ENCODE results near the gene SLC12A8. TPM values are rescaled to one million over a fixed set of nuclear protein-coding genes. Genes with fewer than 3 reads are reported as not detected.
A peak's percentile ranks its signal among the peaks of the same experiment; 100 is the strongest.

SLC12A8 gene, protein sequence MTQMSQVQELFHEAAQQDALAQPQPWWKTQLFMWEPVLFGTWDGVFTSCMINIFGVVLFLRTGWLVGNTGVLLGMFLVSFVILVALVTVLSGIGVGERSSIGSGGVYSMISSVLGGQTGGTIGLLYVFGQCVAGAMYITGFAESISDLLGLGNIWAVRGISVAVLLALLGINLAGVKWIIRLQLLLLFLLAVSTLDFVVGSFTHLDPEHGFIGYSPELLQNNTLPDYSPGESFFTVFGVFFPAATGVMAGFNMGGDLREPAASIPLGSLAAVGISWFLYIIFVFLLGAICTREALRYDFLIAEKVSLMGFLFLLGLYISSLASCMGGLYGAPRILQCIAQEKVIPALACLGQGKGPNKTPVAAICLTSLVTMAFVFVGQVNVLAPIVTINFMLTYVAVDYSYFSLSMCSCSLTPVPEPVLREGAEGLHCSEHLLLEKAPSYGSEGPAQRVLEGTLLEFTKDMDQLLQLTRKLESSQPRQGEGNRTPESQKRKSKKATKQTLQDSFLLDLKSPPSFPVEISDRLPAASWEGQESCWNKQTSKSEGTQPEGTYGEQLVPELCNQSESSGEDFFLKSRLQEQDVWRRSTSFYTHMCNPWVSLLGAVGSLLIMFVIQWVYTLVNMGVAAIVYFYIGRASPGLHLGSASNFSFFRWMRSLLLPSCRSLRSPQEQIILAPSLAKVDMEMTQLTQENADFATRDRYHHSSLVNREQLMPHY
- total RNA-seq (2014; rRNA removed): 6.4 and 8.6 TPM in 2 replicates
- 10.9 TPM for polyA plus RNA-seq (2012)

DNA sequence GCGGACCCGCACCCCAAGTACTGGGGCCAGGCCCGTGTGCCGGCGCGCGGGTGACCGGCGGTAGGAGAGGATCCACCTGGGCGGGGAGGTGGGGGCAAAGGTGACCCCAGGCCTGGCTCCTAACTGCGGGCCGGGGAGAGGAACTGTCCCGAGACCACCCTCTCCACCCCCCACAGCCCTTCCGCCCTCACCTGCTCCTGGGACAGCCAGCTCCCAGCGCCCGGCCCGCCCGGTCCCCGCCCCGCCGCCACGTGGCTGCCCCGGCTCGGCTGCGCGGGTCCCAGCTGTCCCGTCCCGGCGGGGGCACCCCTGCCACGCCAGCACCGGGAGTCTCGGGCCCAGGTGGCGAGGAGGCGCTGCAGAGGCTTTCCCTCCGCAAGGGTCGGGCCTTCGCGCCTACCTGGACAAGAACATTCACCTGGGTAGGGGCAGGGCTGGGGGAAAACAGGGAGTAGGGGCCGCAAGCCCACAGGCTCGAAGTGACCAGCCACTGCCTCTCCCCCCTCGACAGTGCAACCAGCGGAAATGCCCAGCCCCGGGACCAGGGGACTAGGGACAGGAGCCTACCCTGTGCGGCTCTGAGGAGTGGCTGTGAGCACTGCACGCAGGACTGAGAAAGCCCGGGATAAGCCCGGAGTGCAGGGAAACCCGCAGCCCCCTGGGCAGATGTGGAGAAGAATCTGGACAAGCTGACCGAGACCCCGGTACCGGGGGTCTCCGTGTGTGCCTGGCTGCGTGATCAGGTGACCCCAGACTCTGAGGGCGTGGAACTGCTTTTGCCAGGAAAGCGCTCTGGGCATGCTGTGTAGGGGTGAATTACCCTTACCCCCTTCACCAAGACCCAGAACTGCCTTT lies at the start of gene SLC12A8:
Gene SLC12A8 (minus strand): TSS at position 240 of the 855 bp plus-strand sequence. CDS start 1,399 bp downstream, outside the sequence.
- DNase-seq (ENCODE audit: low read depth): no peak

DNA sequence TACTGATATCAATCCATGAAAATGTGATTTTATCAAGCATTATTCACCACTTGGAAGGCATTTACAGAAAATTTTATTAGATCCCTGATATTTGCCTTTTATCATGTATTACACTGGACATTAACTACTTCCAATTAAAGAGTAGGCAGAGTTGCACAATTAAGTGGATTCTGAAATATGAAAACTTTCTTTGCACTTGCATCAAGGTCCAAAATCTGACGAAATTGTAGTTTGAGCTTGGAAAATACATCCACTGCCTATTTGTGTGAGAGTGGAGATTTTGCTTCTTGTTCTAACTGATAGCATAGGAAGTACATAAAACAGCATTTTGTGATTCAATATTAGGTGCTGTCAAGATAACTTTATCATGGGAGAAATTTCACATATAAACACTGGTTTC lies 49.6 kb upstream of the SLC12A8 start:
- DNase-seq (ENCODE audit: low read depth): no peak

DNA sequence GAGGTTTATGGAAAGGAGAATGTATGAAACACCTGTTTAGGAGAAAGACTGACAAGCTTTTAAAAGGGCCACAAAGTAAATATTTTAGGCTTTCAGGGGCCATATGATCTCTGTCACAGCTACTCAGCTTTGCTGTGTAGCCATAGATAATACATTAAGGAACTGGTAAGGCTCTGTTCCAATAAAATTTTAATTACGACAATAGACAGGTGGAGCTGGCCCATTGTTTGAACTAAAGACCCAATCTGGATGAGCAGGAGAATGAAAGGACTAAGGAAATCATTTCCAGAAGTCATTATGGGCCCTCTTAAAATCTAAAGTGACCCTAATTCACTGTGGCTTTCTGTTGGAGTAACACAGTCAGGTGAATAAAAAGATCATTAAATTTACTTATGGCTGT lies 48.5 kb upstream of the SLC12A8 start:
- DNase-seq (ENCODE audit: low read depth): no peak

DNA sequence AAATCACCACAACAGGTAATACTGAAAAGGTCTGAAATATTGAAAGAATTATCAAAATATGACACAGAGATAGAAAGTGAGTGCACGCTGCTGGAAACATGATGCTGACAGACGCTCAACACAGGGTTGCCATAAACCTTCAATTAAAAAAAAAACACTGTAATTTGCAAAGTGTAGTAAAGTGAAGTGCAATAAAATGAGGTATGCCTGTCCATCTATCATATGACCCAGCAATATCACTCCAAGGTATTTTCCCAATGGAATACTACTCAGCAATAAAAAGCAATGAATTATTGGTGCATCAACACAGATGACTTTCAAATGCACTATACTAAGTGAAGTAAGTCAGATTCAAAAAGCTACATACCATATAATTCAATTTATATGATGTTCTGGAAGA lies 47.6 kb upstream of the SLC12A8 start:
- no peak for DNase-seq (ENCODE audit: low read depth)

DNA sequence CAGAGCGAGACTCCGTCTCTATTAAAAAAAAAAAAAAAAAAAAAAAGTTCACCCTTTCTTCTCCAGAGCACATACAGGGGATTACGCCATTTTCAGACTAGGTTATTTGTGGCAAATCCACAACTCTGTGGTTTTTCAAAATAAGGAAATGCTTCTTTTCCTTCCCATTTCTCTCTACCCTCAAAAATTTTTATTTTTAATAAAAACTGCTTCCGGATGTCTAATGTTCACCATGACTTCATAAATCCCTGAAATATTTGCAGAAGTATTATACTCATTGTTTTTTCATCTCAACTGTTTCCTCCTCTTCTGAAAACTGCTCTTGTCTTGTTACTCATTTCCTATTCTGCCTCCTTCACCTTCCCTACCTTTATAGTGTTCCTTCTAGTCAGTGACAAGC lies 45.0 kb upstream of the SLC12A8 start:
- no peak for DNase-seq (ENCODE audit: low read depth)

DNA sequence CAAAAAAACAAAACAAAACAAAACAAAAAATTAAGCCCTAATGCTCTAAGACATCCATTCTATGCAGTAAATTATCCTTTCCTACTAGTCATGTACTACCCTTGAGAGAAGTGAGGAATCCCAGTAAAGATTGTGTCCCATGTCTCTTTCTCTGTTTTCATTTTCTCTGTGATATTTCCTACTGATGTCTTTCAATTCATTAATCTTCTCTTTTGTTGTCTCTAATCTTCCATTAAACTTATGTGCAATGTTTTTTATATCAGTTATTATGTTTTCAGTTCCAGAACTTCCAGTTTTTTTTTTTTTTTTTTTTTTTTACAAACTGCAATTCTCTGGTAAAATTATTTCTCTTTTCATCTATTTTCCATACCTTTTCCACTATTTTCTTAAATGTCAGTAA lies 44.1 kb upstream of the SLC12A8 start:
- DNase-seq (ENCODE audit: low read depth): no peak

DNA sequence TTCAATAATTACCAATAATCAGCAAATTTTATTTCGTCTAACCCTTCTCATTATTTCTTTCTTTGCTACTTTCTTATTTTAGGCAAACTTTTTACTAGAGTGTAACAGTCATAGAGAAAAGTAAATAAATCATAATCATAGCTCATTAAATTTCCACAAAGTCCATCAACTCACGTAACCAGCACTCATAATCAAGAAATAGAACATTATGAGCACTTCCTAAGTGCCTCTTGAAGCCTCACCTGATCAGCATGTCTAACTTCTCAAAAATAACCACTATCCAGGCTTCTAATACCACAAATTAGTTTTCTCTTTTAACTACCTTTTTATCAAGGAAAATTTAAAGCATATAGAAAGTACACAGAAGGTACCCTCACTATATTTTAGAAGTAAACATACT lies 38.4 kb upstream of the SLC12A8 start:
- DNase-seq (ENCODE audit: low read depth): no peak

DNA sequence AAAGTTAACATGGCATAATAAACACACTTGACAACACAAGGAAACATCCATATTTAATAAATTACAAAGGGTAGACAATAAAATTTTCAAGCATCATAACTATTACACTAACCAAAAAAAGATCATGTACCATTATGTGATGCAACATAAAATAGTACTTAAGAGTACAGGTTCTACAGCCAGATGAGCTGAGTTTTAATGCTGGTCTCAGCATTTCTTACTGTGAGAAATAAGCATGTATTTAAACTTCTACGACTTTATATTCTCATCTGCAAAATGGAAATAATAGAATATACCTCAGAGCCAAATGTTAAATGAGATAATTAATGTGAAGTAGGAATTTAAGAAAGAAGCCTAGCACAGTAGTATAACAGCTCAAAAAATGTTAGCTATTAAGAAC lies 33.7 kb upstream of the SLC12A8 start:
- DNase-seq (ENCODE audit: low read depth): no peak

DNA sequence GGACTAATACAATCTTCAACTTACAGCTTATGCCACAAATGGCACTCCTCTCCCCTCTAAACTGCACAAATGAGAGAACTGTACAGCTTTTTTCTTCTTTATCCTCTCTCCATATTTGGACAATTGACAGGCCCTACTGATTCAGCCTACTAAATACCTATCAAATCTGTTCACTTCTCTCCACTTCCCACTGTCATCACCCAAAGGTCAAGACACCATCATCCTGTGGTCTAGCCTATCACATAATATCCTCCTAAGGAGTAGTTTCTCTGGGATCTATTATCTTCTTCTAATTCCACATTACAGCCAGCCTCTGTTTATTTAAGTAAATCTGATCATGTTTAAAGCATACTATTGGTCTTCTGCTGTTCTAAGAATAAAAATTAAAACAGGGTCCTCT lies 33.0 kb upstream of the SLC12A8 start:
- peak; percentile 50 for DNase-seq (ENCODE audit: low read depth)

DNA sequence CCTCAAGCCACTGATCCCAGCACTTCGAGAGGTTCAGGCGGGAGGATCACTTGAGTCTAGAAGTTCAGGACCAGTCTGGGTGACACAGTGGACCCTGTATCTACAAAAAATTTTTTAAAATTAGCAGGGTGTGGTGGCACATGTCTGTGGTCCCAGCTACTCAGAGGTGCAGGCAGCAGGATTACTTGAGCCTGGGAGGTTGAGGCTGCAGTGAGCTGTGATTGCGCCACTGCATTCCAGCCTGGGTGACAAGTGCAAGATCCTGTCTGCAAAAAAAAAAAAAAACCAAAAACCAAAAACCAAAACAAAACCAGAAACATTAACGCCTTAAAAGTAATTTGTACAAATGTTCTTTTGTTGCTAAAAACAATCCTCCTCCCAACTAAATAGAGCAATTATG lies 27.9 kb upstream of the SLC12A8 start:
- peak; percentile 32 for DNase-seq (ENCODE audit: low read depth)

DNA sequence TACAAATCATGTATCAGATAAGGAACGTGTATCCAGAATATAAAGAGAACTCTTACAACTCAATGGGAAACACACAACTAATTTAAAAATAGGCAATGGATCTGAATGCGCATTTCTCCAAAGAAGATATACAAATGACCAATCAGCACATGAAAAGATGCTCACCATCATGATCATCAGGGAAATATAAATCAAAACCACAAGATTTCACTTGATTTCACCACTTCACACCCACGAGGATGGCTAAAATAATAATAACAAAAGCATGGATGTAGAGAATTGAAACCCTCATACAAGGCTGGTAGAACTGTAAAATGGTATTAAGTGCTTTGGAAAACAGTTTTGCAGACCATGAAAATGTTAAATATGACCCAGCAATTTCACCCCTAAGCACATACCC lies 26.7 kb upstream of the SLC12A8 start:
- DNase-seq (ENCODE audit: low read depth): no peak

DNA sequence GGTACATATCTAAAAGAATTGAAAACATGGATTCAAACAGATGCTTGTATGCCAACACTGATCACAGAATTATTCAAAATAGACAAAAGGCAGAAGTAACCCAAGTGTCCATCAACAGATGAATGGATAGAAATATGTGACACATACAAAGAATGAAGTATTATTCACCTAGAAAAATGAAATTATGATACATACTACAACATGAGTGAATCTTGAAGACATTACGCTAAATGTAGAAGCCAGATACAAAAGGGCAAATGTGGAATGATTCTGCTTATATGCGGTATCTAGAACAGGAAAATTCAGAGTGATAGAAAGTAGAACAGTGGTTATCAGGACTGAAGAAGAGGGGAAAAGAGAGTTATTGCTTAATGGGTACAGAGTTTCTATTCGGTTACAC lies 26.2 kb upstream of the SLC12A8 start:
- DNase-seq (ENCODE audit: low read depth): no peak

DNA sequence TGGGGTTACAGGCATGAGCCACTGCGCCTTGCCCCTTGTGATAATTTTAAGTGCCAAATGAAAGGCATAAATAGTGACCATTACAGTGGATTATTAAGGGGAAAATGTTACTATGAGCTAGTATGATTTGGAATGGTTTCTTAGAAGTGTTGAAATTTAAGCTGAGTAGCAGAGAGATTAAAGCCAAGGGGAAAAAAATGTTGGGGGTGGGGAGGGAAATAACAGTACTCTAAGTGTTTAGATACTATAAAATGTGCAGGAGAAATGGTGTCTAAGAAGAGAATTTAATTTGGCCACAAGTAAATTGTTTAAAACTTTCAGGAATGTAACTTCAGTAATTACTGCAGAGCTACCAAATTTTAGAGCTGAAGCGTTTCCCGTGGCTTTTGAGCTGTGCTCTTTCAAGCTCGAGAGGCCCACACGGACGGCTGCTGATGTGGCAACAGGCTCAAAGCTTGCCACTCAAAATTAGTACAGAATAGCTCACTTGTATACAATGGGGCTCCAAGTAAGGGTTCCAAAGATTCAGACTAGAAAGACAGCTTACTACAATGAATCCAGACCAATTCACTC lies 23.9 kb upstream of the SLC12A8 start:
- no peak for DNase-seq (ENCODE audit: low read depth)

DNA sequence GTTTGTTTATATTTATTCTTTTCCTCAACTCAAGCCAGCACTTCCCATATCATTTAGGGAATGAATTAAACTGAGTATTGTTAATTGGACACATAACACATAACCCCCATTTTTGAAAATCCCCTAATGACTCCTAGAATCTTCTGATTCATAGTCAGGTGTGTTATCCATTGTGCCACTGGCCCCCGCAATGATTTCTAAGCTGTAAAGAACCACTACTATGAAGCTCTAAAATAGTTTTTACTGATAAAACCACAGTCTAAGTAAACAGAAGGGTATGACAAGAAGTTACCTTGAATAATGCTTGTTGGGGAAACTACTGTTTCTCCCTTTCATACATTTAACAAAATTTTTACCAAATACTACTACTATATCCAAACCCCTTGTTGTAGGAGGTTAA lies 22.3 kb upstream of the SLC12A8 start:
- no peak for DNase-seq (ENCODE audit: low read depth)

DNA sequence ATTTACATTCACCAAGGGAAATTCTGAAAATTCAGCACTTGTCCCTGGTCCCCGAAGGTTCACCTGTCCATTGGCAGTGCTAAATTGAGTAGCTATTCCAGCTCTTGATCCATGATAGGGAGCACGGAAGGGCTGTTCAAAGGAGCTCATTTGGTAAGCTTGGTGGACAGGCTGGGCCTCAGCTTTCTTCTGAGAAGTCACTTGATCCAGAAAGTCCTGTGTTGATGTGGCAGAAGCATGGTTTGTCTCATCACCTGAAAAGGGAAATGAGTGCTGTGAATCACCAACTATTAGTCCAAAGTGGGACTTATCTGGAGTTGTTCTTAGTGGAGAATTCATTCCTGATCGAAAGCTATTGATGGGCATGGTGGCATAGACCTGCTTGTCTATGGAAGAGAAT lies 19.9 kb upstream of the SLC12A8 start:
- DNase-seq (ENCODE audit: low read depth): no peak

DNA sequence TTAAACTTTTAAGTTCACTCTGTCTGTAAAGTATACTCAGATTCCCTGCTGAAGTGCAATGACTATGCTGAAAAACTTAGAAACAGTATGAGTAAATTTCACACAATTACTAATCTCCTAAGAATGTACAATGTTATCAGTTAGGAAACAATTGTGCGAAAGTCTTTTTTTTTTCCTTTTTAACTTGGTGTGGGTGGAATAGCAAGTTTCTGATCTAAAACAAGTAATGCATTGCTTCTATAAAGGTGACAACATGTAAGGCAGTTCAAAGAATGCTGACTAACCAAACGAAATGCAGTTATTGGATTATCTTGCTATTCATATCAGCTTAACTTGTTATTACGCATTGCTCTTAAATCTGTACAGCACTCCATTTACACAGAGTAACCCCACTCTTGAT lies 19.3 kb upstream of the SLC12A8 start:
- DNase-seq (ENCODE audit: low read depth): peak; percentile 71

DNA sequence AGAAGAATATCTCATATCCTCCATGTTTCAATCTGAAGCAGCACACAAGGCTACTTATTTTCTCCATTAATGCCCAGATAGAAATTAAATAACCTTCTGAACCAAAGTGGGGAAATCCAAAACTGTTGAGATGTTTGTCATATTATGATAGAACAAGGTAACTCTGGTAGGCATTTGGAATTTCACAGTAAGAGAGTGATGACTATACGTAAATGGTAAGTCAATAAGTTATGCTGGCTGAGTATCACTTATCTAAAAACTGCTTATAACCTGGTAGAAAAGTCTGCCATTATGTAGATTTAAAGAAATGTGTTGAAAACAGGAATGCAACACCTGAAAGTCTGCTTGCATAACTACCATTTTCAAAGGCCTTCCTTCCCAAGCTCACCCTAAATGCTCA lies 17.2 kb upstream of the SLC12A8 start:
- DNase-seq (ENCODE audit: low read depth): no peak

DNA sequence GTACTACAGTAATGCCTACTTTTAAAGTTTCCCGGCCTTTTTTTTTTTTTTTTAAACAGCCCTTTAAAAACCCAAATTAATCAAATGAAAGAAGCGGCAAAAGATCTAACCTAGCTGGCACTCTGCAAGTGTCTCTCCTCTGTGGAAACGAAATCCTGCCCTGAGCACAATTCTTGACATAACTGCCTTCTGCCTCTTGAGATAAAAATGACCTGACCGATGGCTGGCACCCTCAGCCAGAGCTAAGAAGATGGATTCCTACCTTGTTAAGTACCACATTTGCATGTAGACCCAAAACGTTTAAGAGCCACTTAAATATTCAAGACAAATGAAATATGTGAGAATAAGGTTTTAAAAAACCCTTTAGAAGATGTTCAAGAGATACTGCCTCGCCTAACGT lies 16.6 kb upstream of the SLC12A8 start:
- no peak for DNase-seq (ENCODE audit: low read depth)

DNA sequence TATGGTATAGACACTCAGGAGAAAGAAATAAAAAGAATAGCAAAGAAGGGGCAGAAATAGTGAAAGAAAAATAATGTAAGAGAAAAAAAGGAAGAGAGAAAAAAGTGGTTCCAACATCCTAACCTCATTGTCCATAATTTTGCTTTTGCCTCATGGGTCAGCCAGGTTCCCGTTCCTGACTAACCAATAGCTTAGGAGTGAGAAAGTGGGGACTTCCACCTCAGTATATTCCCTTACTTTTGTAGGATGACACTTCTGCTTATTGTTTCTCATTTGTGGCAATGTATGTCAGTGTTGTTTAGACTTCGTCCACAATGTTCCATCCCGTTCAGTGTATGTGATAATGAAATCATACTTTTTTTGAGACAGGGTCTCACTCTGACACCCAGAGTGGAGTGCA lies 9.3 kb upstream of the SLC12A8 start:
- no peak for DNase-seq (ENCODE audit: low read depth)

DNA sequence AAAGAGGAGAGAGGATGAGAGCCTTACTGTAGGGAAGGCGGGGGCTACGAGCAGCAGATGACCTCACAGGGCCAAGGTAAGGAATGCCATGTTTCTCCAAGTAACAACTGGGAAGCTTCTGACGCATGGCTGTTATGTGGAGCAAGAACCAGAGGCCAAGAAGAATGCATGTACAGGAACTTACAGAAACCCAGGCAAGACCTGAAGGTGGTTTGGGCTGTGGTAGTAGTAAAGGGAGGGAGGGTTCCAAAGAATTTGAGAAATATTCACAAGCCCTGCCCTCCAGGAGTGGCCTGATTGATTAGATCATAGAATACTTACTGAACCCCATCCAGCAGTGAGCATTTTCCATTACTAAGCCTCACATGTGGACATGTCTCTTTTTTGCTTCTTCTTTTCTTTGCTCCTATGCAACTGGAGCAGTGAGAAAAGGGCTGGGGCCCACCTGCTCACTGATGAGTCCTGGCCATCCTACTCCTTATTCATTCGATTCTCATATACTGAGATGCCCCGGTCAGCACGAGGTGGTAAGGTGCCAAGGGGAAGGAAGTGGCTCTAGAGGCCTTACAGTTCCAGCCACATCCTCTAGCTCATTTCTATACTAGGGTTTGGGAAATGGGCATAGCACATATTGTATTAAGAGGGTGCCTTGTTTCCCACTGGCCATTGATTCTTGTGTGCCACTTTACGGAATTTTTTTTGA lies 8.3 kb upstream of the SLC12A8 start:
- DNase-seq (ENCODE audit: low read depth): no peak

DNA sequence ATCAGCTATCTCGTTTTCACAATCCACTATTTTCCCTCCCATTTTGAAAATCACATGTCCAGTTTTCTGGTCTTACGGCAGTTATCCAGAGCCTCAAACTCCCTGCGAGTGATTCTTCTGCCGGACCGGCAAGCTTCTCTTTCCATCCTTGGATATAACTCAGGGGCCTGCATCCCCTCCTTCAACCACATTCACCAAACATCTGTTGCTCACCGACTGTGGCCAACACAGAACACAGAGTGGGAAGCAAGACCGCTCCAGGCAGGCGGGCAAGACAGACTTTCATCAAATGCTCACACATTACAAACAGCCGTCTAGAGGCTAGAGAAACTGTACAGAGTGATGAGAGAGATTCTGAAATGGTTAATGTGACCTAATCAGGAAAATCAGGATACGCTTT lies 7.6 kb upstream of the SLC12A8 start:
- DNase-seq (ENCODE audit: low read depth): no peak
